Measurements from ENCODE around the gene CAMKK2. TPM values are rescaled to one million over a fixed set of nuclear protein-coding genes. Genes with fewer than 3 reads are reported as not detected.
A peak's percentile ranks its signal among the peaks of the same experiment; 100 is the strongest.
"Not testable (repeated sequence)": the region's sequence is repeated elsewhere in the genome, so short reads cannot be mapped to it uniquely, and the experiment has no call there.

CAMKK2 gene
- total RNA-seq, 1 donor from 2014 or later = 18.1 TPM

DNA sequence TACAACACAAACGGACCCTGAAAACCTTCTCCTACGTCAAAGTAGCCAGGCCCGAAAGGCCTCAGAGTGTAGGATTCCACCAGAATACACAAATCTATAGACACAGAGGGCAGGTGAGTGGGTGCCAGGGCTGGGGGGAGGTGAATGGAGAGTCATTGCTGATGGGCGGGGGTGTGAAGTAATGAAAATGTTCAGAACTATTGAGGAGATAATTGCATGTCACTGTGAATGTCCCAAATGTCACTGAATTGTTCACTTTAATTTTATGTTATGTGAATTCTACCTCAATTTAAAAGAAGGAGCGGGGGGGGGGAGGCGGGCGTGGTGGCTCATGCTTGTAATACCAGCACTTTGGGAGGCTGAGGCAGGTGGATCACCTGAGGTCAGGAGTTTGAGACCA is 50.6 kb downstream of the CAMKK2 start:
- DNase-seq = no peak

DNA sequence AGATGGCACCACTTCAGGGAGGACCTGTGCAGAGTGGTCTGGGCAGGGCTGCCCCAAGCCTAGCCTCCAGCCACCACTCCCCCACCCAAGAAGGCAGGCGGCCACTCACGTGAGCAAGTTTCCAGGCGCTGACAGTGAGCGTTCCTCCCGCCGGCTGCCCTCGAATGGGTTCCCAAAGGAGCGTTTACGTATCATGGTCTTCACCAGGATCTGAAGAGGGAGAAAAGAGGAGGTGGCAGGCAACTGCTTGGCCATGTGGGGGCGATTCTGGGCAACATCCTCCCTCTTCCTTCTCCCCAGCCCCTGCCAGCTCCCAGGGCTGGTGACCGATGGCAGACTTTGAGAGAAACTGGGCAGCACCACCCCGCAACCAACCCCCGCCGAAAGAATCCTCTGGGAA is 51.5 kb downstream of the CAMKK2 start:
- DNase-seq = no peak

DNA sequence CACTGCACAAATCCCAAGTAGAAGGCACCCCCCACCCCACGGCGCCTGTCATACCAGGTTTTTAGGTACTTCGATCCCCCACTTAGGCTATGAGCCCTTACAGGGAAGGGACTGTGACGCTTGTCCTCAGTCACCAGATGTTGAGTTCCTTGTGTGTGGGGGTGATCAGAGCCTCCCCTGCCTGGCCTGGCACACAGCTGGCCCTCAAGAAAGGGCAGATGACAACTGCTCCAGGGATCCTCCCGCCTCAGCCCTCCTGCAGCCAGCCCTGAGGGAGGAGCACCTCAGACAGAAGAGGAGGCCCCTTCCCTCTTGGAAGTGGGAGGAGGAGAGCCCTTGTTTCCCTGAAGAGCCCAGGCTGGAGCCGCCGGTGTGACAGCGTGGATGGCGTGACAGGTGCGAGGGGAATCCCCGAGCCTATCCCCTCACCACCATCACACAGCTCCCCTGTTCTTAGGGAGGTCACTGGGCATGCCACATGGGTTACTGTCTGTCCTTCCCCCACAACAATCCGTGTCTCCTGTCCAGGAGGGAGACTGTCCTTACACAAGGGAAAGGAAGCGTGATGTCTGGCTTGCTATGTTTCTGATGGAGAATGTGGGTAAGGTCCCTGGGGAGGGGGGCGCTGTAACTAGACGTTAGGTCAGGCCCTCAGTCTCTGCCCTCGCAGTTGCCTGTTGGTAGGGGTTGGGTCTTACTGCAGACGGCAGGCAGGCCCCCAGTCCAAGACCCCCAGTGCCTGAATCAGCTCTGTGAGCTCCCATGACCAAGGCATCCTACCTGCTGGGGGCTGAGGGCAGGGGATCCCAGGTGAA is 55.1 kb downstream of the CAMKK2 start:
- DNase-seq = no peak

DNA sequence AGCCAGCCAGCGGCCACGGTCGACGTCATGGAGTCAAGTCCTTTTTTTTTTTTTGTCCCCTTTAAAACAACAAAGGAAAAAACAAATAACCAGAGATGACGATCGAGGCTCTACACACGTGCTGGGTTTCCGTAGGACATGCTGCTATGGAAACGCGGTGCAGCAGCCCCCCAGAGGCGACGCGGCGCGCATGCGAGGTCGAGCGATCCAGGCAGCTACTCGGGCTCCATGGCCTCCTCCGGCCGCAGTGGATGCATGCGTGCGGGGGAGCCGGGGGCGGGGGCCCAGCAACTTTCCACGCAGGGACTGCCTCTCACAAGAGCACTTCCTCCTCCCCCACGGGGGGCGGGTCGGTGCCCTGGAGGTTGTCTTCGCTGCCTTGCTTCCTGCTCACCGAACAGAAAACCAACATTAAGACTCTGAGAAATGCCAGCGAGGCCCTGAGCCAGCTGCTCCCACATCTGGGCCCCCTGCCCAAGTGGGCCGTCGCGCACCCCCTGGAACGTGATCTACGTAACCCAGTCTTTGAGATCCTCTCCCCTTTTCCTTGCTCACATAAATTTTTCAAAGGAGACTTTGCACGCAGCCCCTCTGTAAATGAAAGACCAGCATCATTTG is 55.9 kb downstream of the CAMKK2 start:
- DNase-seq = peak; percentile 59

DNA sequence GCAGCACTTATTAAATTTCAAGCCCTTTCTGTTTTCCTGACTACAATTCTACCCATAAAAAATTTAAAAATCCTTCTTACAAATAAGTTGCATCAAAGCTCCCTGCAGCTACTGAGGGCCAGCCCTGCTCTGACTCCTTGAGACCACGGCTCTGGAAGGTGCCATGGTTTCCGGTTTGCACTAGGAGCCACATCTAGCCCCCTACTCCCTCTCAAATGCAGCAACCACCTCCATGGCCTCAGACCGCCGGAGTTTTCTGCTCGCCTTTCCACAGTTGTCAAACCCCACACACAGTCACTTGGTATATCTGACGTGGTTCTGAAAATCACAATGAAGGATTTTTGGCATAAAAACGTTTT is 56.5 kb downstream of the CAMKK2 start:
- no peak for DNase-seq

DNA sequence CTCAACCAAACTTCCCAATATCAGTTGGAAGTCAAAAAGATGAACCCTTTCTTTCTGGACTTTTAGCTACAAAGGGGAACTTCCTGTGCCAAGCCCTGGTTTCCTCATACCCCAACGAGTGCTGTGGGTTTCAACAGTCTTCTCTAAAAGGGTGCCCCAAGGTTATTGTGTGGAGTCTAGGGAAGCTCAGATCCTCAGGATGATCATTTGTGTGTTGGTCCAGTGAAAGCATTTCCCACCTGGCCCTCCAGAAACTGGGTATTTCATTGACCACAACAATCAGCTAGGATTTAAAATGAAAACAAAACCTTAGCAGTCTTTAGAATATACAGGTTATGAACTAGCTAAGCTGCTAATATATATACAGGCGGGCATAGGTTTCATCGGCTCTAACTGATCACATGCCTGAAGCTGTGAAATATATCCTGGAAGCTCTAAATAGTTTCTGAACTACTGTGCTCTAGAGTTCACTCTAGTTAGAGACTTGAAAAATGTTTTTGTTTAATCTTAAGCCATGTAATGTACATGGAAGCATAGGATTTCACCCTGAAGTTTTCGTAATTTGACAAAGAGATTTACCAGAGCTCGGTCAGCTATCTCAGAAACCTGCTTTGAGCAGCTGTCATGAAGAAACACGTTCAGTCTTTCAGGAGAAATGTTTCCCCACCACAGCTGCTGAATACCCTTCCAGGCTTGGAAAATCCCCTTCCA is 57.0 kb downstream of the CAMKK2 start:
- no peak for DNase-seq

DNA sequence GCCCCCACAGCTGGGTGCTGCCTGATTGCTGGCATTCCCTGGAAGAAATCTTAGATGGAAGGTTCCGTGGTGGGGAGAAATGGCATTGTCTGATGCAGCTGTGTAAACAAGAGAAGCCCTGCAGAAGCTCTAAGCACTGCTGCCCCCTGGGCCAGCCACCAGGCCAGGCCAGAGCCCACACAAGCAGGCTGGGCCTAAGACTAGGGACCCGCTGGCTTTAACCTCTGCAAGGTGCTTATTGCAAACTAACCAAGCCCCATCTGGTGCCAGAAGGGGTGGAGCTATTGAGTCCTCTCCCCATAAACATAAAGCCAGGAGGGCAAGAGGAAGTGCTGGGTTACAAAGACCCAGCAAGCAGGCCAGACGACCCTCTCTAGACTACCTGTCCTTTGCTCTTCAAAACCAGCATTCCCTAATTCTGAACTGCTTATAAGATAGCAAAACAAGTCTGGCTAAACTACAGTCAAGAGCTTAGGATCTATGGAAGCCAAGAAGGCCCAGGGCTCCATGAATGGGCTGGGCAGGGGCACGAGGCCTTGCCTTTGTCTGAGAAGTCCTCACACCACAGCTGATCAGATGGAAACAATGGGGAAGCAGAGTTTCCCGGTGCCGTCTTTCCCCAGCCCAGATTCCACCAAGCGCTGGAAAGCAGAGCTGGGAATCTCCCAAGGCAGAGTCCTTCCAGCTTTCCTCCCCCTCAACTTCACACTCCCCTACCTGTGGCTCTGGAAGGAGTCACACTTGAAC is 57.7 kb downstream of the CAMKK2 start:
- DNase-seq = no peak

DNA sequence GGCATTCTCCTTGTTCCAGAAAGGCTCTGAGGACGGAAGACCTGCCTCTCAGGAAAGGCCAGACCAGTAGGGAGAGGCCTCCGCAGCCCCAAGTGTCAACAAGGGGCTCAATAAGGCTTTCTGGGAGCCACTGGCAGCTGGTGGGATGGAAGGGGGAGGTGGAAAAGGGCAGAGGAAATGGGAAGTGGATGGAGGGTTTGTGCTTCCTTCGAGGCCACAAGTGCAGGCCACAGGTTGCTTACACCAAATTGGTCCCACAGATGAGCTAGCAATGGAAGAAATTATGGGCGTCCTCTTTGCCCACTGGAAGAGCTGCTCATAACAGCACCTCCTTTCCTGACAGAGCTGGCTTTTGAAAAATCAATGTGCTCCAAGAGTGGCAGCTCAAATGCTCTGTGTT is 58.4 kb downstream of the CAMKK2 start:
- DNase-seq = no peak

DNA sequence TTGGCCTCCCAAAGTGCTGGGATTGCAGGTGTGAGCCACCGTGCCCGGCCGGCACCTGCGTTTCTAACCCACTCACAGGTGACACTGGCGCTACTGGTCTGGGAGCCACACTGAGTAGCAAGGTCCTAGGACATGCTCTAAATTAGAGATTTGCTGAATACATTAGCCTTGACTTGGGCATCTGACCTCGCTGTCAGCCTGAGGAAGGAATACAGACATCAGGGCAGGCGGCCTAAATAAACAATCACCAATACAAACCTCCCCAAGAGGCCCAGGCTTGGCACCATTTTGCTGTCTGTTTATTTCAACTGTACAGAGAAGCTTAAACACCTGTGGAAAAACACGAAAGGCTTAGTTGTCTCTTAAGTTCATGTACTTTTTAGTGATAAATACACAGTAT is 59.1 kb downstream of the CAMKK2 start:
- DNase-seq = no peak

DNA sequence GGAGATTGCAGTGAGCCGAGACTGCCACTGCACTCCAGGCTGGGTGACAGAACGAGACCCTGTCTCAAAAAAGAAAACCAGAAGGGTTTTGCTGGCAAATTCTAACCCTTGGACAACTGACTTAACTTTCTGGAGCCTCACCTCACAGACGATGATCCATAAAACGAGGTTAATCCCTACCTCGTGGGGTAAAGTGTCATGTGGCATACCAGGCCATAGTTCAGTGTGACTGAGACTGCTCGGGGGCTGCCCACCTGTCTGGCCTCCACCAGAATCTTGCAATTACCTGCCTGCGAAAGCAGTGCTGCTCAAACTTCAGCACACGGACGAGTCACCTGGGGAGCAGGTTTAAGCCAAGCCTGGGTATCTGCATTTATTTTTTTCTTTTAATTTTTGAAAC is 59.7 kb downstream of the CAMKK2 start:
- DNase-seq = no peak

DNA sequence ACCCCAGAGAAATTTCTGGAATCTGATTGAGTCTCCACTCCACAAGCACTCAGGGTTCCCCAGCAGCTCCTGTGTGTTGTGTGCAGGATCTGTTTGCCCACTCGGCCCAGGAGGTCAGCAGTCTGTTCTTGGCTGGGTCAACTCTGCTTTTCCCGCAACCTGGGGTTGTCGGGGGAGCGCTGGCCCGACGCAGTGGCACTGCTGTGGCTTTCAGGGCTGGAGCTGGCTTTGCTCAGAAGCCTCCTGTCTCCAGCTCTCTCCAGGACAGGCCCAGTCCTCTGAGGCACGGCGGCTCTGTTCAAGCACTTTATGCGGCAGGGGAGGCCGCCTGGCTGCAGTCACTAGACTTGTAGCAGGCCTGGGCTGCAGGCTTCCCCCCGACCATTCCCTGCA is 62.9 kb downstream of the CAMKK2 start:
- no peak for DNase-seq

DNA sequence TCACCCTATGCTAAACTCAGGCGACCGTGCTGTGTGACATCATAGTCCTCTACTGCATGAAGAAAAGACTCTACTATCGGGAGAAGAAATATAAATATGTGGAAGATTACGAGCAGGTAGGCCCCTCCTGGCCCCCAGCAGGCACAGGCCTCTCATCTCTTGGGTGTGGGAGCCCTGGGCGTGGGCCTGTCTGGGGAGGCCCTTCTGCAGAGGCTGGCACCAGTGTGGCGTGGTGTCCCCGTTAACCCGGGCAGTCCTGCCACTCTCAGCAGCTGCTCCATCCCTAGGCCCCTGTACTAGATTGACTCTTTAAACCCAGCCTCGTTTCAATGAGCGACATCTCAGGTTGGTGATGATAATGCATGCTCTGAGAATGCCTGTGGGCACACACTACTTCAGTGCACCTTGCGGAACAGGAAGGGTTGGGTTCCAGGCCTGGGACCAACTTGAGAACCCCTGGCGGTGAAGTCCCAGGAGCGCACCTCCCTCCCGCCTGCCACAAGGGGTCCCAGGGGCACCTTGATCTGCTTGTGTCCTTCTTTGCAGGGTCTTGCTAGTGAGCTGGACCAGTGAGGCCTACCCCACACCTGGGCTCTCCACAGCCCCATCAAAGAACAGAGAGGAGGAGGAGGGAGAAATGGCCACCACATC is 63.4 kb downstream of the CAMKK2 start:
- DNase-seq = no peak

DNA sequence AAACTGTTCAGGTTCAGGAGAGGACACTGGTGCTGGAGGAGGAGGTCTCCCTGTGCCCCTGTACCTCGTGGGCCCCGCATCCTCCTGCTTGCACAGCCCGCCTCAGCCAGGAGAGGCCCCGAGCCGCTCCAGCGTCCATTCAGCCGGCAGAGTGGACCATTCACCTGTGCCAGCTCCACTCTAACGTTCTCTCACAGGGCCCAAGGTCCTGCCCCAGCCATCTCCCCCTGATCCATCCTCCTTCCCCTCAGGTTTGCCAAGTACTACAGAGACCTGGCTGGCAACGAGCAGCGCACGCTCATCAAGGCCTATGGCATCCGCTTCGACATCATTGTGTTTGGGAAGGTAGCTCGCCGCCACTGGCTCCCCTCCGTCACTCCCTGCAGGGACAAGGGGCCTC is 64.3 kb downstream of the CAMKK2 start:
- no peak for DNase-seq

DNA sequence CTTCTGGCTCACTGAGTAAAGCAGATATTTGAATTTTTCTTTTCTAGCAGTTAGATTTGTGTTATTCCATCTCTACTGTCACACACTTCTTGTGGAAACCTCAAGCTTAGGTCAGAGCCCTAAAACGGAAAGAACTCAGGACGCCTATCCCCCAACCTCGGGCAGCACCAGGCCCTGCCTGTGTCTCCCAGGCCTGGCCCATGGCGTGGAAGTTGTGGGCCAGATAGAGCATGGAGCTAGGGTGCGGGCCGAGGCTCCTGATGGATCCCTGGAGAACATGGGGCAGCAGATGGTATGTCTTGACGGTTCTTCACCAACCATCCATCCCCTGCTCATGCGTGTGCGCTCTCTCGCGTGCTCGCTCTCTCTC is 66.0 kb downstream of the CAMKK2 start:
- no peak for DNase-seq

DNA sequence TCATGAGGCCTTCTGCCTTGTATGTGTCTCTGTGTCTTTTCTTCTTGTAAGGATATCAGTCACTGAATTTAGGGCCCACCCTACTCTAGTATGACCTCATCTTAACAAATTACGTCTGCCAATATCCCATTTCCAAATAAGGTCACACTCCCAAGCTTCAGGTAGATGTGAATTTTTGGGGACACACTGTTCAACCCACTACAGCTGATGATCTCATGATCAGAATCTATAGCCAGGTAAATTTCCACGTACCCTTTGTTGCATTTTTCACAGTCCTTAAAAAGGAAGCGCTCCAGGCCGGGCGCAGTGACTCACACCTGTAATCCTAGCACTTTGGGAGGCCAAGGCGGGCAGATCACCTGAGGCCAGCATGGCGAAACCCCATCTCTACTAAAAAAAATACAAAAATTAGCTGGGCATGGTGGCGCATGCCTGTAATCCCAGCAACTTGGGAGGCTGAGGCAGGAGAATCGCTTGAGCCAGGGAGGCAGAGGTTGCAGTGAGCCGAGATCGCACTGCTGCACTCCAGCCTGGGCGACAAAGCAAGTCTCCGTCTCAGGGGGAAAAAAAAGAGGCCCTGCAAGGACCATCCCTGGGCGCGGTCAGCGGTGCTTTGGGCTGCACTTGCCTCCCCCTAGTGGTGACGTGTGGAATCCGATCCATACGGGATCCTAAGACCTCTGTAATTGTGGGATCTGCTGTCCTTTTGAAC is 66.5 kb downstream of the CAMKK2 start:
- peak; percentile 9 for DNase-seq

DNA sequence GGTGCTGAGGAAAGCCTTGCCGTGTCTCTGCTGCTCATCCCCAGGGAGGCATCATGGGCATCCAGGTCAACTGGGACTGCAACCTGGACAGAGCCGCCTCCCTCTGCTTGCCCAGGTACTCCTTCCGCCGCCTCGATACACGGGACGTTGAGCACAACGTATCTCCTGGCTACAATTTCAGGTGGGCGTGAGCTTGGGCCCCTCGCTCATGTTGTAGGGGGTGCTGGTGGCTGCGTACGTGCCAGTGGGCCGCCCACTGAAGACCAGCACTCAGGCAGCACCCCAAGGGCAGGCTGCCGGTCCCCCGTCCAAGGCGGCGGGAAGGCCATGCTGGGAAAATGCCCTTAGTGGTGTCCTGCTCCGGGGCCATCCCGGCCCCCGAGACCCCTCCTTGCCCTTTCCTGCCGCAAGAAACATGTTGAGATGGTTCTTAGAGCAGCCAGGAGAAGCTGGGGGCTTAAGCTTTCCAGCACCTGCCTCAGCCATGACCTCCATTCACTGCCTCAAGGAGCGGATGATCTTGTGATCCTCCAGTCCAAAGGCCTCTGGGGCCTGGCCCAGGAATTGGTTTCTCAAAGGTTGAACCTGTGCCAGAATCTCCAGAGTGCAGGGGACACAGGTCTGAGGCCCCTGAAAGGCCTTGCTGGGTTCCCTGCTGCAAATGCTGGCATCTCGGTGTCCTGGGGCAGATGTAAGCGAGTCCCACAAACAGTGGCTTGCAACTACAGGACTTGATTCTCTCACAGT is 67.4 kb downstream of the CAMKK2 start:
- DNase-seq = no peak

DNA sequence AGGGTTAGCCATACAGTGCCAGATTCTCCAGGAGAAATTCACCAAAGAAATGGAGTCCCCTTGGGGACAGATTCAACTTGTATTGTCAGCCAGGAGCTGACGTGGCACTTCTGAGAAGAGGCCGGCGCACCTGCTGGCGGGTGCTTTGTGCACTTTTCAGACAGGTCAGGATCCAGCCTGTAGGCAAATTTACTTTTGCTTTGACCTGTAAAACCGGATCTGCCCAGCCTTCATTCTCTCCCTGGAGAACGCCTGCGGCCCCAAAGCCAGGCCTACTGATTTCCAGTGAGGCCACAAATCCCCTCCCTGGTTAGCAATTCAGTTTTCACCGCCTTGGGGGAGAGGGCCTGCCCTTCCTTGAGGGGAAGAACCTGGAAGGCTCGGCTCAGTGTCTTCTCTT is 69.2 kb downstream of the CAMKK2 start:
- DNase-seq = no peak

DNA sequence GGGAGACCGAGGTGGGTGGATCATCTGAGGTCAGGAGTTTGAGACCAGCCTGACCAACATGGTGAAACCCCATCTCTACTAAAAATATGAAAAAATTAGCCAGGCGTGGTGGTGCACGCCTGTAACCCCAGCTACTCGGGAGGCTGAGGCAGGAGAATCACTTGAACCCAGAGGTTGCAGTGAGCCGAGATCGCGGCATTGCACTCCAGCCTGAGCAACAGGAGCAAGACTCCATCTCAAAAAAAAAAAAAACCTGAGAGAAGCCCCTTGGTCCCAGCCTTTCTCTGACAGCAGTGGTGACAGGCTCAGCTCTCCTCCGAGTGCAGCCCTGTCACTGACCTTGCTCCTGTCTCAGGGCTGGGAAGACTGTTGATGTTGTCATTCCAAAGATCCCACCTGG is 69.6 kb downstream of the CAMKK2 start:
- DNase-seq = not testable (repeated sequence)

DNA sequence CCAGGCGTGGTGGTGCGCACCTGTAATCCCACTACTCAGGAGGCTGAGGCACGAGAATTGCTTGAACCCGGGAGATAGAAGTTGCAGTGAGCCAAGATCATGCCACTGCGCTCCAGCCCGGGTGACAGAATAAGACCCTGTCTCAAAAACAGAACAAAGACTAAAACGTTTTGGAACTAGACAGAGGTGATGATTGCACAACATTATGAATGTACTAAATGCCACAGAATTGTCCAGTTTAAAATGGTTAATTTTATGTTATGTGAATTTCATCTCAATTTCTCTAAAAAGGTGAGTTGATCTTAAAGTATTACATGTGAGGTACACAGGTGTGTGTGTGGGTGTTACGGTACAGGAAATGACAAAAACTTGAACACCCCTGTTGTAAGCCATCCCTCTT is 70.1 kb downstream of the CAMKK2 start:
- DNase-seq = no peak

DNA sequence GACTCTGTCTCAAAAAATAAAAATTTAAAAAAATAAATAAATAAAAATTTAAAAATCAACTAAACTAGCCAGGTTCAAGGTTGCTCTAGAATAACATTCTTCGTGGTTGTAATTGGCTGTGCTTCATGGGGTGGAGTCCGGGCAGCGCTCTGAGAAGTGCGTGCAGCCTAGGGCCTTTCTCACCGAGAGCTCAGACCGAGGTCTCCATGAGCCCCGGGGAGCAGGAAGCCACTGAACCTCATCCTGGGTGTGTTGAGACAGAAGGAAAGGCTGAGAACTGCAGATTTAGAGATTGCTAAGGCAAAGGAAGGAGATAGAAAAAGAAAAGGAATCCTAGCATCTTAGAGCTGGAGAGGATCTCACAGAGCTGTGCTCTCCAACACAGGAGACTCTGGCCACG is 71.9 kb downstream of the CAMKK2 start:
- DNase-seq = no peak
